Astrocyte of the cerebellum (primary cell): Measurements from ENCODE around the gene HSPB6.
"Not testable (repeated sequence)": the region's sequence is repeated elsewhere in the genome, so short reads cannot be mapped to it uniquely, and the experiment has no call there.

Experiments
- DNase-seq: peaks from one replicate; pipeline ENCODE4 v3.0.0-alpha.2; 2011; ENCODE audit warnings: low read depth
- H3K4me3 ChIP-seq: 2 replicates; pipeline ENCODE4 v1.5.1; 2011; ENCODE audit warnings: mild to moderate bottlenecking, low read depth, low read length, moderate library complexity
- CTCF ChIP-seq: IDR thresholded peaks from 2 replicates; pipeline ENCODE4 v1.5.1; 2012; ENCODE audit warnings: low read length, low read depth, moderate library complexity, mild to moderate bottlenecking; ENCODE audit errors: missing control alignments
- in situ Hi-C: cut with HindIII; loops from 2 replicates; pipeline ENCODE4 v1.10.0; 2017; ENCODE audit warnings: low sequenced_read_pairs

HSPB6 gene

GRCh38 chr19:35774274-35775045 is 17.6 kb upstream of the HSPB6 start:
- in situ Hi-C loops = no loop called here
- no peak for DNase-seq
- peak overlapping the region; percentile 25 for H3K4me3 ChIP-seq
- no peak for TF ChIP-seq CTCF

GRCh38 chr19:35773020-35773806 is 16.4 kb upstream of the HSPB6 start:
- in situ Hi-C loops = no loop called here
- DNase-seq = no peak
- TF ChIP-seq CTCF = no peak
- no peak overlapping the region for H3K4me3 ChIP-seq

GRCh38 chr19:35772362-35772761 is 15.5 kb upstream of the HSPB6 start:
- in situ Hi-C loops, H3K4me3 ChIP-seq, DNase-seq: not testable (repeated sequence)

GRCh38 chr19:35768082-35768421 is 11.2 kb upstream of the HSPB6 start:
- H3K4me3 ChIP-seq = no peak overlapping the region
- in situ Hi-C loops = no loop called here
- DNase-seq = no peak
- TF ChIP-seq CTCF = no peak

- no peak for TF ChIP-seq CTCF
- no peak overlapping the region for H3K4me3 ChIP-seq
- in situ Hi-C loops = no loop called here
- DNase-seq = no peak
Observed at GRCh38 chr19:35767288-35768081, 10.7 kb upstream of the HSPB6 start.

GRCh38 chr19:35766571-35767104 is 9.8 kb upstream of the HSPB6 start:
- no peak for DNase-seq
- TF ChIP-seq CTCF = no peak
- H3K4me3 ChIP-seq = no peak overlapping the region
- in situ Hi-C loops = no loop called here
